ENCODE data around the gene TPBG. TPM values are rescaled to one million over a fixed set of nuclear protein-coding genes. Genes with fewer than 3 reads are reported as not detected.

TPBG gene
- total RNA-seq, 1 donor, result 47.8 TPM

- no peak for TF ChIP-seq CTCF (IDR thresholded peaks at IDR 0.05; ENCODE audit: extremely low read depth, low read depth, low read length)
- H3K36me3 ChIP-seq (ENCODE audit: insufficient read depth, low read length), result no peaks in the 10 kb centered on the region
- H3K9me3 ChIP-seq (ENCODE audit: low read depth, low read length), result no peaks in the 10 kb centered on the region
- H2AFZ ChIP-seq (ENCODE audit: low read length), result no peak overlapping the region
- H3K4me3 ChIP-seq (ENCODE audit: insufficient read depth, low read length), result no peak overlapping the region
- no peaks in the 10 kb centered on the region for H3K79me2 ChIP-seq (ENCODE audit: insufficient read depth, low read length)
- DNase-seq (ENCODE audit: insufficient read length, low spot score, missing footprints), result no peak
- peaks cover 22% of the 10 kb centered on the region for H3K4me1 ChIP-seq (ENCODE audit: insufficient read depth, low read length)
- no peak overlapping the region for H3K27ac ChIP-seq (ENCODE audit: low read depth, low read length)
- H4K20me1 ChIP-seq (ENCODE audit: insufficient read depth, low read length), result no peaks in the 10 kb centered on the region
- no peaks in the 10 kb centered on the region for H3K27me3 ChIP-seq (ENCODE audit: insufficient read depth, low read length)
- no peak overlapping the region for H3K4me2 ChIP-seq (ENCODE audit: insufficient read depth, low read length)
These were observed 50.3 kb downstream of the TPBG start for GRCh38 chr6:82413868-82414267.

DNA sequence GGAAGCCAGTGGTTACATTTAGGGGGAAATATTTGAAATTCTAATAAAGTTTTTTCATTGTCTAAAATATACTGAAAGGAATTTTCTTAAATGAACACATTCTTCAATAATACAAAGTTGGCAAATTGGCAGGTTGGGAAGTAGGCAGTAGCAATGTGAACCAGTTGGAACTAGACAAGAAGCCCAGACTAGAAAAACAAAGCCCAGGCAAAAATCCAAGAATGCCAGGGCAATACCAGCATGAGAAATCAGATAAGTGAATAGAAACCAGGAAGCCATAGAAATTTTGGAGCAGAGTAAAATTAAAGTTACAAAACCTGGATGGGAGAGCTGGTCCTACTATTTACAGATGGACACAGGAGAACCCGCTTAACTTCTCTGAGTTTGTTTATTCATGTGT lies 52.2 kb downstream of the TPBG start:
- Histone ChIP-seq H3K27me3 (ENCODE audit: insufficient read depth, low read length) (no peaks in the 10 kb centered on the region), H3K4me1 (ENCODE audit: insufficient read depth, low read length) (peaks cover 6% of the 10 kb centered on the region), H3K4me2 (ENCODE audit: insufficient read depth, low read length) (no peak overlapping the region), H4K20me1 (ENCODE audit: insufficient read depth, low read length) (no peaks in the 10 kb centered on the region), H3K36me3 (ENCODE audit: insufficient read depth, low read length) (no peaks in the 10 kb centered on the region), H3K9me3 (ENCODE audit: low read depth, low read length) (no peaks in the 10 kb centered on the region), H3K4me3 (ENCODE audit: insufficient read depth, low read length) (no peak overlapping the region), H3K79me2 (ENCODE audit: insufficient read depth, low read length) (no peaks in the 10 kb centered on the region), H3K27ac (ENCODE audit: low read depth, low read length) (no peak overlapping the region), H2AFZ (ENCODE audit: low read length) (no peak overlapping the region)
- no peak for DNase-seq (ENCODE audit: insufficient read length, low spot score, missing footprints)
- no peak for TF ChIP-seq CTCF (IDR thresholded peaks at IDR 0.05; ENCODE audit: extremely low read depth, low read depth, low read length)

DNA sequence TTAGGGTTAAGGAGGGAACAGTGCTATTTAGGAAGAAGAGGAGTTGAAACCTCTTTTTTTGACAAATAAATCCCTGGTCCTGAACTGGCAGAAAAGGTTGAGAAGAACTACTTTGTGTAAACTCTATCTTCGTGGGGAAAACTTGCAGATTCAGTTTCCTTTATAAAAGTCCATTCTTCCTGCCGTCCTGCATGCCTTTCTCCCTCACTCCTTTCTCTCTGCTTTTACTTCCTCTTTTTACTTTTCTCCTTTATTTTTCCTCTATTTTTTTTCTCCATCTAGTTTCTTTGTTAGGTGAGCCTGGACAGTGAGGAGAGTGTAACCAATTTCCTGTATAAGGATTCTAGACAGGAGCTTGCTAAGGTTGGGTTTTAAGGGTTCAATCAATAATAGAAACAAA lies 52.7 kb downstream of the TPBG start:
- no peak for TF ChIP-seq CTCF (IDR thresholded peaks at IDR 0.05; ENCODE audit: extremely low read depth, low read depth, low read length)
- Histone ChIP-seq H3K4me1 (ENCODE audit: insufficient read depth, low read length) (peaks cover 6% of the 10 kb centered on the region), H3K9me3 (ENCODE audit: low read depth, low read length) (no peaks in the 10 kb centered on the region), H4K20me1 (ENCODE audit: insufficient read depth, low read length) (no peaks in the 10 kb centered on the region), H2AFZ (ENCODE audit: low read length) (no peak overlapping the region), H3K4me2 (ENCODE audit: insufficient read depth, low read length) (no peak overlapping the region), H3K79me2 (ENCODE audit: insufficient read depth, low read length) (no peaks in the 10 kb centered on the region), H3K27ac (ENCODE audit: low read depth, low read length) (no peak overlapping the region), H3K27me3 (ENCODE audit: insufficient read depth, low read length) (no peaks in the 10 kb centered on the region), H3K36me3 (ENCODE audit: insufficient read depth, low read length) (no peaks in the 10 kb centered on the region), H3K4me3 (ENCODE audit: insufficient read depth, low read length) (no peak overlapping the region)
- DNase-seq (ENCODE audit: insufficient read length, low spot score, missing footprints), result no peak

Other genes with a start within 250 kb of the TPBG start
- gene IBTK, start 116.1 kb upstream of the TPBG start, total RNA-seq, result 70.6 and 72.8 TPM in 2 replicates